Myocyte (in vitro differentiated cells): ENCODE data around the gene MT1F. TPM values are rescaled to one million over a fixed set of nuclear protein-coding genes. Genes with fewer than 3 reads are reported as not detected.
"Not testable (repeated sequence)": the region's sequence is repeated elsewhere in the genome, so short reads cannot be mapped to it uniquely, and the experiment has no call there.

Experiments used
- DNase-seq: peaks from one replicate; pipeline ENCODE4 v3.0.0-alpha.2; 2012; ENCODE audit warnings: low read depth
- polyA plus RNA-seq: library from polyadenylated mRNA; unstranded; fragments of >200 nt; gene quantifications from one replicate; pipeline ENCODE4 v1.2.1, GENCODE V29; 2012; ENCODE audit warnings: missing spikeins
- total RNA-seq: library from RNA; depleted of rRNA; stranded (reverse); fragments of >200 nt; gene quantifications from 2 replicates; pipeline ENCODE4 v1.2.3, GENCODE V29; 2014

MT1F gene
- not detected in 2 replicates for total RNA-seq
- polyA plus RNA-seq: not detected

DNA sequence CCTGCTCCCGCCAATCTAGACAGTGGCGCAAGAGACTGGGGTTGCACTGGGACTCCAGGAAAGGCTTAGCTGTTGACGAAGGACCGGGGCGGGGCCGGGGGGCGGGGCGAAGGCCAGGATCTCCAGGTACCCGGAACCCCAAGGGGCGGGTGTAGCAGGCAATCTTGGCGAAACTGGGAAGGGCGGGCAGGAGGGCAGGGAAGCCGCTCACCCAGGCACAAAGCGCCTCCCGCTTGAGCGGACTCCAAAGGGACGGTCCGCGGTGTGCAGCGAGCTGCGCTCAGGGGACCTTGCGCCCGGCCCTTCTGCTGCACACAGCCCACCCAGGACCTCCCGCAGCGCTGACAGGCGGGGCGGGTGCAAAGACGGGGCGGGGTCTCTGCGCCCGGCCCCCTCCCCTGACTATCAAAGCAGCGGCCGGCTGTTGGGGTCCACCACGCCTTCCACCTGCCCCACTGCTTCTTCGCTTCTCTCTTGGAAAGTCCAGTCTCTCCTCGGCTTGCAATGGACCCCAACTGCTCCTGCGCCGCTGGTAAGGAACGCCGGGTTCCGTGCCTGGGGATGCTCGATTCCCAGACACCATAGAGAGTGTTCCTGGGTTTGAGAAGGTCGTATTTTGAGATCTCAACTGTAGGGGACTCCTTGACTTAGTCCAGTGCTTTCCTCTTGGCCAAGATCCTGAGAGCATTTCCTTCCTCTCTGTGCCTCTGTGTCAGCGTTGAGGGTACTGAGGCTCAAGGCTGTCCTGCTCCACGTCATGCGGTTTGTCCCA lies at the start of gene MT1F:
MT1F (plus strand) TSS at position 405 of the 772 bp plus-strand sequence; CDS start at position 505, 100 bp downstream.
- DNase-seq: no peak

DNA sequence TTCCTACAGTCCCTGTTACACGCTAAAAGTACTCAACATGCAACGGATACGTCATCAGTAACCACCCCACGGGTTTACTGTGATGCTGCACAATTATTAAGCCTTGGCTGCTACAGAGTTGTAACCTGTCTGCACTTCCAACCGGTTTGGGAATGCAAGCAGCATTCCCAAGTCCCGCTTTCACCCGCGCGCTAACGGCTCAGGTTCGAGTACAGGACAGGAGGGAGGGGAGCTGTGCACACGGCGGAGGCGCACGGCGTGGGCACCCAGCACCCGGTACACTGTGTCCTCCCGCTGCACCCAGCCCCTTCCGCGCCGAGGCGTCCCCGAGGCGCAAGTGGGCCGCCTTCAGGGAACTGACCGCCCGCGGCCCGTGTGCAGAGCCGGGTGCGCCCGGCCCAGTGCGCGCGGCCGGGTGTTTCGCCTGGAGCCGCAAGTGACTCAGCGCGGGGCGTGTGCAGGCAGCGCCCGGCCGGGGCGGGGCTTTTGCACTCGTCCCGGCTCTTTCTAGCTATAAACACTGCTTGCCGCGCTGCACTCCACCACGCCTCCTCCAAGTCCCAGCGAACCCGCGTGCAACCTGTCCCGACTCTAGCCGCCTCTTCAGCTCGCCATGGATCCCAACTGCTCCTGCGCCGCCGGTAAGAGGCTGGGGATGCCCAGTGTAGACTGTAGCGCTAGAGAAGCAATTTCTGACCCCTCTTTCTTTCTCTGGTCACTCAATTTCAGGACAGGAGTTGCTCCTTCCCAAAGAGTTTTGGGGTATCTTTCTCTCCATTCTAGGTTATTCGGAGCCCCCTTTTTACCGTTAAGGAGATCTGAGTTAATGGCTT lies 49.5 kb upstream of the MT1F start, which contains the start of gene MT2A:
MT2A (plus strand) TSS at position 542 of the 833 bp plus-strand sequence; CDS start at position 614, 72 bp downstream.
- peak; percentile 96 for DNase-seq

DNA sequence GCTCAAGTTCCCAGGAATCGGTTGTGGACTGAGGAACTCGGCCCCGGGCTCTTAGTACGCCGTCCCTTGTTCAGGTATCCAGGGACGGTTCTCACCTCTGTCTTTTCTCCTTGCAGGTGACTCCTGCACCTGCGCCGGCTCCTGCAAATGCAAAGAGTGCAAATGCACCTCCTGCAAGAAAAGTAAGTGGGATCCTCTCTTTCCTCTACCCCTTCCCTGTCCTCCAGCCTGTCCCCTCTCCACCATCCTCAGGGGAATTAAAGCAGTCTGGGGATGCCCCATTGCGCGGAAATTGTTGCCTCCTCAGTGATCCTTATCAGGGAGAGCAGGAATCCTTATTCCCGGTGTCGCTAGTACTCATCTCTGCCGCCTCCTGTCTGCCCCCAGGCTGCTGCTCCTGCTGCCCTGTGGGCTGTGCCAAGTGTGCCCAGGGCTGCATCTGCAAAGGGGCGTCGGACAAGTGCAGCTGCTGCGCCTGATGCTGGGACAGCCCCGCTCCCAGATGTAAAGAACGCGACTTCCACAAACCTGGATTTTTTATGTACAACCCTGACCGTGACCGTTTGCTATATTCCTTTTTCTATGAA lies 48.8 kb upstream of the MT1F start:
- DNase-seq: peak; percentile 23

DNA sequence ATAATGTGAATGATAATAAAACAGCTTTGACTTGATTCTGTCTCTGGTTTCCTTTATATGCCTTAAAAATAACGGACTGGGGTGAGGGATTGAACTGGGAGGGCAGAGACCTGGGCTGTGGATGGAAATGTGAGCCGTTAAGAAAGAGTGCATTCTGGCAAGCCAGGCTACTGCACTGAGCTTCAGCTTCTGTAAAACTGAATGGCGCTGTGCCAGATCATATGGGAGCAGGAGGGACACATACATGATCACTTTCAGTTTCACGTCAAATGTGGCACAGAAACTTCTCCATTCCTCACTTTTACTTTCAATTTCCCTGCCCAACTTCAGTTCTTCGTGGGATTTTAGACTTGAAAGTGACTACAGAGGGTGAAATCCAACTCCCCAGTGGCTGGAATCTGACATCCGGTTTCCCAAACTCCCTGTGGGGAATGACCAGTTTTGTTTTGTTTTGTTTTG lies 48.3 kb upstream of the MT1F start:
- peak; percentile 77 for DNase-seq

DNA sequence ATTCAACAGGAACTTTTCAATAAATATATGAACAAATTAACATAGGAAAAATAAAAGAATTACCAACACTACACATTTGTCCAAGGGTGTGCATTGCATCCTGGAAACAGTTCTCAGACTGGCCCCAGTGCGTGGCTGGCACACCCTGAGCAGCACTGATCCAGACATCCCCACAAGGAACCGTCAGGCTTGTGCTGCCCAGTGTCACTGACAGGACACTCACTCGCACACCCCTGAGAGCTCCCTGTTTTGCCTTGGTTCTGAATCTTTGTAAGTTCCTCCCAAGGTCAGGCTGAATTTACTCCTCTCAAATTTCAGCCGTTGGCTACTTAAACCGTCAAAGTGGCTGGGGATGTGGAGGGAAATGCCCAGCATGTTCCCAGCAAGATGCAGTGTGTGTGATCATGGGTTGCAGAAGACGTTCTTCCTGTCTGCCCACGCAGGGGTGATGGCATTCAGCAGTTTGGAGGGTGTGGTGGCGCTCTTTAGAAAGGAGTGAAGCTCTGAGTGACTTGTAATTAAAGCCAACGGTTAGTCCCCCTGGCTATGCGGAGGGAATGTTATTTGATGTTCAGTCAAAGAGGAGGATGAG lies 47.6 kb upstream of the MT1F start:
- peak; percentile 72 for DNase-seq

DNA sequence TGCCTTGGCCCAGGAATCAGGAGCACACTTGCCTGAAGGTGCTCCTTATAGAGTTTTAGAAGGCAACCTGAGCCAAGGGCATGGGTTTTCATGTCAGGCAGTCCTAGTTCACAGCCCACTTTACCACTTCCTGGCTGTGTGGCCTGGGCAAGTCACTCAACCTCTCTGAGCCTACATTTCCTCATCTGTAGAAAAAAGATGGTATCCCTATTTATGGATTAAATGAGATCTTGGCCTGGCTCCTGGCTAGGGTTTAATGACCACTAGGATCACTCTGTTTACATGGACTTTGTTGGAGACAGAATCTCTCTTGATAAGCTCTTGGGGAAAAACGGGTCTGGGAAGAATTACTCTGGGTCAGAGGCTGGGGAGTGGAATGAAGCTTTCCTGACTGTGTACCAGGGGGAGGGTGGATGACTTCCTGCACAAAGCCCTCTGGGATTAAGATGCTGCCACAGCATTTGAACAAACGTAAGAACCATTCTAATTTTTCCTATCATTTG lies 47.1 kb upstream of the MT1F start:
- no peak for DNase-seq

DNA sequence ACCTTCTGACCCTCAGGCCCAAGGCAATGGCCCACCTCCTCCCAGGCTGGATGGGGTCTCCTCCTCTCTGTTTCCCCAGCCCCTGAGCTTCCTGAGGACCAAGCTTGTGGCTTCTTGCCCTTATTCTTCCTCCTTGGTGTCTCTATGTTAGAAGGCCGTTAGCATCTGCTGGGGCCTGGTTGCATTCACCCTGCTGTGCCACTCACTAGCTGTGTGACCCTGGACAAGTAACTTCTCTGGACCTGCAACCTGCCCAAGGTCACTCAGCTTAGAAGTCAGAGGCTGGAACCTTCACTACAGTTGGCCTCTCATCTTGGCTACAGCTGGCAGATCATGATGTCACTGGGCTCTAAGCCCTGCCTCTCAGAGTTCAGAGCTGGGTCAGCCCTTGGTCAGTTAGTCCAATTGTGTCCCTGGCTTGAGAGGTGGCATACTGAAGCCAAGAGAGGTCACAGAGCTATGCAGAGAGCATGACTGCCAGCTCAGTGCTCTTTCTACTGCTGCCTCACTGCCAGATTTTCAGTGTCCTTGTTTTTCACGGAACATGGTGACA lies 46.4 kb upstream of the MT1F start:
- DNase-seq: peak; percentile 77

DNA sequence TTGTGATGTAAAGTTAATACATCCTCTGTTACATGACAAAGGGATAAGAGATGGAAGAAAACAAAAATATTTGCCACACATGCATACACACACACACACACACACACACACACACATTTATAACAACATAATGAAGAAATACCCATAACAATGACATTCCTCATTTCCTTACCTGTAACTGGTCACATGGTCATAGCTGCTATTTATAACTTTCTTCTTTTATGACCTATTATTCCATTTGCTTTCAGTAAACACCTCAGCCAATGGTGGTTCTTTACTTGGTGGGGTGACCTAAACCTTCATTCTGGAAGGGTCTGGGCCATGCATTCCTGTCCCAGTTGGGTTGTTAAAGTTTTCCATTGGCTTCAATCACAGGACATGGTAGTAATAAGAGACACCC lies 44.1 kb upstream of the MT1F start:
- DNase-seq: no peak

DNA sequence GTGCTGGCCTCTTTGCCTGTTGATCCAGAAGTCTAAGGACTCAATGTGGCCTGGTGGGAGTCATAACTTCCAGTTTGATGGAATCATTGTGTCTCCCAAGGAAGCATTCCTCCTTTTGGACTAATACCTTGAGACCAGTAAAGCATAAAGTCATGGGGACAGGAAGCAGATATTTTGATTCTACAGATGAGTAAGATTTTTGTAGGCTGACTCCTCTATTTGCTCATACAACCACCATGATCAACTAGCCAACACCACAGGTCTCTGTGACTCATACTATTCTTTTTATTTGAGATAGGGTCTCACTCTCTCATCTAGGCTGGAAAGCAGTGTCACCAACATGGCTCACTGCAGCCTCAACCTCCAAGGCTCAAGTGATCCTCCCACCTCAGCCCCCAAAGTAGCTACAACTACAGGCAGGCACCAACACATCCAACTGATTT lies 43.2 kb upstream of the MT1F start:
- DNase-seq: no peak

DNA sequence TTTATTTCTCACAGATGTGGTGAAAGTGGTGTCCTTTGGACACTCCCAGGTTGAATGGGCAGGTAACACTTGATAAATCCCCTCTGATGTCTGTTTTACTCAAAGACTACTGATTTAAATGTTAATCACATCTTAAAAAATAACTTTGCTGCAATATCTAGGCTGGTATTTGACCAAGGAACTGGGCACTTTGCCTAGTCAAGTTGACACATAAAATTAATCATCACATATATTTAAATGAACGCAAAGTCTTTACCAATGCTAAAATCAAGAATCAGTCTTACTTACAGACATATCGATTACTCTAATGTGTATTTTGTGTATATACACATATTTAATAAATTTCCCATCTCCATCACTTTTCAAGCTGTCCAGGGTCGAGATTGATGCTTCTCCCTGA lies 42.4 kb upstream of the MT1F start:
- no peak for DNase-seq

DNA sequence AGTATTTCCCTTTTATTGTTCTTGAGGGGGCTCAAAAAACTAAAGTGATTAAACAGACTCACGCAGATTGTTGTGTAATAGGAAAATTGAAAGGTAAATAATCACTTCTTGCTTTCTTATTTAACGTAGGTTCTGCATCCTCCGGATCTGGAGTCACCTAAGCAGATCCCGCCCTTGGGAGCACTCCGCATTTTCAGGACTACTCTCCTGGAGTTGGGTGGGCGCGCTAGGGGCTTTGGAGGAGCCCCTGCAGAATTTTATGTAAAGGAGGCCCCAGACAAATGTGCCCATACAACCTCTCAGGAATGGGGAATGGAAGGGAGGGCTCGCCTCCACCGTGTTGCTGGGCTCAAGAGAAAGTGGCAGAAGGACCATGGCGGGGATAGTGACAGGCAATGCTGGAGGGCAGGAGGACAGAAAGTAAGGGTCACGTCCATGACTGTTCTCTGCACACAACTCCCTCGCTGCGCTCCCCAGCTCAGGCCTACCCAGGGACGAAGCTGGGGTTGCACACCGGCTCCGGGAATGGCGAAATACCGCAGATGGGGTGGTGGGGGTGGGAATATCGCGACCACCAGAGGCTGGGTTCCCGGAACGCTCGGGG lies 41.0 kb upstream of the MT1F start:
- DNase-seq: no peak

DNA sequence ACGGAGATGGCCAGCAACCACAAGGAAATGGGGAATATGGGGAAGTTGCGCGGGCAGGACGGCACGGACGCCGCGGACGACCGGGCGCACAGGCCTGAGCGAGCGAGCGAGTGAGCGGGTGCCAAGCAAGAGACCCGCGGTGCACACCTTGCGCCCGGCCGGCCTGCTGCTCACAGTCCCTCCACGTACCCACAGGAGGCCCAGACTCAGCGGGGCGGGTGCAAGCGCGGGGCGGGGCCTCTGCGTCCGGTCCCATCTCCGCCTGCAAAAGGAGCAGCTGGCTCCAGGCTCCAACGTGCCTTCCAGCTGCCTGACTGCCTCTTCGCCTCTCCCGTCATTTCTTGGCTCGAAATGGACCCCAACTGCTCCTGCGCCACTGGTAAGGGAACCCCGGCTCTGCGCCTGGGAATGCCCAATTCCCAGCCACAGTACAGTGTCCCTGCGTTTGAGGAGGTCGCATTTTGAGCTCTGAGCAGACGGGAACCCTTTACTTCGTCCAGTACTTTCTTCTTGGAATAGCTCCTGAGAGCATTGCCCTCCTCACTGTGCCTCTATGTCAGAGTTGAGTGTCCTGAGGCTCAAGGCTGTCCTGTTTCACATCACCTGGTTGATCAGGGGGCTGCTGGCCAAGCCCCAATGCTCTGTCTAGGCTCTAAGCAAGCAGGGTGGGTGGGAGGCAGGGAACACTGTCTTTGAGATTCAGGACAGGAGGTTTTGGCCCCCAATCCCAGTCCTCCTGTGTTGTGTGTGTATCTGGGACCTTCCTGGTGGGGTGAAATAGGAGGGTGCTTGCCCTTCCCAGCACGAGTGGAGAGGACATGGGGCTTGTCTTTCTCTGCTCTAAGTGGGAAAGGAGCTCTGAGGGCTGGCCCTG lies 40.3 kb upstream of the MT1F start:
- peak; percentile 89 for DNase-seq

DNA sequence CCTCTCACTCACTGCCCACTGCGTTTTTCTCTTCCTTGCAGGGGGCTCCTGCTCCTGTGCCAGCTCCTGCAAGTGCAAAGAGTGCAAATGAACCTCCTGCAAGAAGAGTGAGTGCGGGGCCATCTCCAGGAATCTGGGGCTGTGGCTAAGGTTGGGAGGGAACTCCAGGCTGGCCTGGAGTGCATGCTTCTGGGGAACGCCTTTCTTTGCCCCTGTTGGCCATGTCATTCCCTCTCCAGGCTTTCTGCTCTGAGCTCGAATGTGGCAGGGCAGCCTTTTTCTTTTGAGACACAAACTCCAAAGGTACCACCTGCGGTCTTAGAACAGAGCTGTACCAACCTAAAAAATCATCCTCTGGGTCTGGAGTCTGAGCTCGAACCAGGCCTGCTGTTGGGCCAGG lies 39.6 kb upstream of the MT1F start:
- DNase-seq: no peak

DNA sequence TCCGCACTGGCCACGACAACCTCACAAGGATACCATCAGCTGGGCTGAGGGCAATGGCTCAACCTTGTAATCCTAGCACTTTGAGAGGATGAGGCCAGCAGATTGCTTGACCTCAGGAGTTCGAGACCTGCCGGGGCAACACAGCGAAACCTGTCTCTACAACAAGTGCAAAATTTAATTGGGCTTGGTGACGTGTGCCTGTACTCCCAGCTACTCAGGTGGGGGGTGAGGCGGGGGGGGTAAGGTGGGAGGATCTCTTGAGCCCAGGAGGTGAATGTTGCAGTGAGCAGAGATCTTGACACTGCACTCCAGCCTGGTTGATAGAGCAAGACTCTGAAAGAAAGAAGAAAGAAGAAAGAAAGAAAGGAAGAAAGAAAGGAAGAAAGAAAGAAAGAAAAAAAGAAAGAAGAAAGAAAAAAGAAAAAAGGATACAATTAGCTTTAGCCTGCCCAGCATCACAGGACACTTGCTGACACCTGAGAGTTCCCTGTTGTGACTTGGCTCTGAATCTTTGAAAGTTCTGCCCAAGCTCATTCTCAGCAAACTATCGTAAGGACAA lies 37.3 kb upstream of the MT1F start:
- no peak for DNase-seq

DNA sequence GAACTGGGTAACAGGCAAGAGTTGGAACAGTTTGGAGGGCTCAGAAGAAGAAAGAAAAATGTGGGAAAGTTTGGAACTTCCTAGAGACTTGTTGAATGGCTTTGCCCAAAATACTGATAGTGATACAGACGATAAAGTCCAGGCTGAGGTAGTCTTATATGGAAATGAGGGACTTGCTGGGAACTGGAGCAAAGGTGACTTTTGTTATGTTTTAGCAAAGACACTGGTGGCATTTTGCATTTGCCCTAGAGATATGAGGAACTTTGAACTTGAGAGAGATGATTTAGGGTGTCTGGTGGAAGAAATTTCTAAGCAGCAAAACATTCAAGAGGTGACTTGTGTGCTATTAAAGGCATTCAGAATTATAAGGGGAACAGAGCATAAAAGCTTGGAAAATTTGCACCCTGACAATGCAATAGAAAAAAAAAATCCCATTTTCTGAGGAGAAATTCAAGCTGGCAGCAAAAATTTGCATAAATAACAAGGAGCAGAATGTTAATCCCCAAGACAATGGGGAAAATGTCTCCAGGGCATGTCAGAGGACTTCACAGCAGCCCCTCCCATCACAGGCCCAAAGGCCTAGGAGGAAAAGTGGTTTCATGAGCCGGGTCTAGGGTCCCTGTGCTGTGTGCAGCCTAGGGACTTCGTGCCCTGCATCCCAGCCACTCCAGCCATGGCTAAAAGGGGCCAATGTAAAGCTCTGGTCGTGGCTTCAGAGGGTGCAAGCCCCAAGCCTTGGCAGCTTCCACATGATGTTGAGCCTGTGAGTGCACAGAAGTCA lies 35.9 kb upstream of the MT1F start:
- DNase-seq: not testable (repeated sequence)

DNA sequence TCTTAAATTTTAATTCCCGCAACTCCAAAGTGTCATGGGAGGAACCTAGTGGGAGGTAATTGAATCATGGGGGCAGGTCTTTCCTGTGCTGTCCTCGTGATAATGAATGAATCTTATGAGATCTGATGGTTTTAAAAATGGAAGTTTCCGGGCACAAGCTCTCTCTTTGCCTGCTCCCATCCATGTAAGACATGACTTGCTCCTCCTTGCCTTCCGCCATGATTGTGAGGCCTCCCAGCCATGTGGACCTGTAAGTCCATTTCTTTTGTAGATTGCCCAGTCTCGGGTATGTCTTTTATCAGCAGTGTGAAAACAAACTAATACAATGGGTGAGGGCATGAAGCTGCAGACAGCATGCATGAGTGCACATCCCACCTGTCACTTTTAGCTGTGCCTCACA lies 34.6 kb upstream of the MT1F start:
- DNase-seq: not testable (repeated sequence)

DNA sequence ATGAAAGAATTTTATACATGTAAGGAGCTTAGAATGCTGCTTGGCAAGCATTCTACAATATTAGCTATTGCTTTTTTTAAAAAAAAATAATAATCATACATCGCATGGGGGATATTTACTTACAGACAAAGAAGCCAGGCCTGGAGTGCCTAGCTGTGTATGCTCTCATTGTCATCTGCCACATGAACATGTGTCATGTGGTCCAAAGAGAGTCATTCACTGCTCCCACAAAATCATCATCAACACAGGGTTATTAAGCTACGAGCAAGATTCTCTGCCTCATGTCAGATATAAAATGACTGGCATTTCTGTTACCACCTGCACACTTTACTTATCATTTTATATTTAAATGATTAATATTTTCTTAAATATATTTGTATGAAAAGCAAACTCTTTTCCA lies 34.1 kb upstream of the MT1F start:
- no peak for DNase-seq
